Heart left ventricle (tissue), 13 donors: ENCODE measurements around the gene UCKL1.

Source experiments
- POLR2A ChIP-seq, 2 donors: fragments of 450-650 bp; IDR thresholded peaks; one replicate each; pipeline ENCODE4 v1.6.1; 2017; ENCODE audit warnings: antibody characterized with exemption in 2 of 2, mild to moderate bottlenecking in 2 of 2, moderate library complexity in 2 of 2
- TF ChIP-seq, protein P1 (sequence below), 12 donors: fragments of 200-600 bp; sonication (generic) in 4 of 12; IDR thresholded peaks; one replicate each; pipeline versions ENCODE4 v1.5.0 to v1.8.0; 2018 to 2022; ENCODE audit warnings: antibody characterized with exemption in 12 of 12, mild to moderate bottlenecking in 5 of 12
- donor health status: ischemic (EF 13 %, LVEDD 7.1; RV severe dilation, severe dysfunction).
- donor health status: DM: no; HTN: yes; CAD: no.
- donor health status: DM: no; HTN: no; CAD: no.
- donor health status: ischemic (EF 25% LVEDD 6.9; RV normal size, moderate dysfunction).
- donor health status: ischemic (EF 25% LVEDD 5.7; RV mildly dilated, moderate dysfunction).
- donor health status: ischemic (EF 35%, LVEDD 5.7; RV mildly dilated, moderate dysfunction).
- donor health status: nonischemic (EF 11% LVEDD 7.7; RV severe dilation, severe dysfunction).
- donor health status: DM: yes; HTN: yes; CAD: no.
- donor health status: PGD.
- donor health status: ischemic (EF 29% LVEDD 5.4; RV normal size, mild dysfunction).
- donor health status: nonischemic (EF 23%, LVEDD 6.1; RV moderate dilation, normal function).

DNA sequence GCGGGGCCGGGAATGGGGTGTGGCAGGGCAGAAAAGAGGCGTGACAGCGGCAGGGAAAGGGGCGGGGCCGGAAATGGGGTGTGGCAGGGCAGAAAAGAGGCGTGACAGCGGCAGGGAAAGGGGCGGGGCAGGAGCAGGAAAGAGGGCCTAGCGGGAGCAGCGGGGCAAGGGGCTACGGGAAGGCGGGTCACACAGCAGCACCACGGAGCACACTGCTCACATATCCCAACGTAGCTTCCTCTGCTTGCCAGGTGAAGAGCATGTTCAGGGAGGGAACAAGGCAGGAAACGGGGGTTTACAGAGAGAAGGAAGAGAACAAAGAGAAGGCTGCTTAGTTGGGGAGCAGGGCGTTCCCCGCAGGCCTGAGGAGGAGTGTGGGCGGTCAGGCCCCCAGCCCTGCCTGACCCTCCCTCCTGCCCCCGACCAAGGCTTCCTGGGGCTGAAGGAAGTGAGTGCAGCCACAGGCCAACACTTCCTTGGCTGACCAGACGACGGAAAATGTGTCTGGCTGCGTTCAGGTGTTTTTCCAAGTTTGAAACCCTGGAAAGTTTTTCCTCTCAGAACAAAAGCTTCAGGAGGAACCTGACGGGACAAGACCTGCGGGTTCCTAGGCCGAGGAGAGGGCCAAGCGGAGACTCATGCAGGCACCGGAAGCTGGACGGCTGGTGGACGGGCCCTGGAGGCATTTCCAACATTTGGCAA lies 13.8 kb downstream of the UCKL1 start:
- TF ChIP-seq, protein P1, sequence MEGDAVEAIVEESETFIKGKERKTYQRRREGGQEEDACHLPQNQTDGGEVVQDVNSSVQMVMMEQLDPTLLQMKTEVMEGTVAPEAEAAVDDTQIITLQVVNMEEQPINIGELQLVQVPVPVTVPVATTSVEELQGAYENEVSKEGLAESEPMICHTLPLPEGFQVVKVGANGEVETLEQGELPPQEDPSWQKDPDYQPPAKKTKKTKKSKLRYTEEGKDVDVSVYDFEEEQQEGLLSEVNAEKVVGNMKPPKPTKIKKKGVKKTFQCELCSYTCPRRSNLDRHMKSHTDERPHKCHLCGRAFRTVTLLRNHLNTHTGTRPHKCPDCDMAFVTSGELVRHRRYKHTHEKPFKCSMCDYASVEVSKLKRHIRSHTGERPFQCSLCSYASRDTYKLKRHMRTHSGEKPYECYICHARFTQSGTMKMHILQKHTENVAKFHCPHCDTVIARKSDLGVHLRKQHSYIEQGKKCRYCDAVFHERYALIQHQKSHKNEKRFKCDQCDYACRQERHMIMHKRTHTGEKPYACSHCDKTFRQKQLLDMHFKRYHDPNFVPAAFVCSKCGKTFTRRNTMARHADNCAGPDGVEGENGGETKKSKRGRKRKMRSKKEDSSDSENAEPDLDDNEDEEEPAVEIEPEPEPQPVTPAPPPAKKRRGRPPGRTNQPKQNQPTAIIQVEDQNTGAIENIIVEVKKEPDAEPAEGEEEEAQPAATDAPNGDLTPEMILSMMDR (IDR thresholded peaks at IDR 0.05), result no peak
- TF ChIP-seq POLR2A (IDR thresholded peaks at IDR 0.05), result no peak
